A549 treated with CORT108297 at 1 μM for 4 hours (cell line): Measurements from ENCODE around the gene SLC25A21. TPM values are rescaled to one million over a fixed set of nuclear protein-coding genes. Genes with fewer than 3 reads are reported as not detected.

Source experiments
- total RNA-seq: library from RNA; stranded (reverse); fragments of 200-300 nt; extraction: Qiagen RNA extraction; gene quantifications from 5 replicates; pipeline ENCODE4 v1.2.3, GENCODE V29; 2022

Gene SLC25A21
- total RNA-seq: 0.35 to 1.3 TPM (median 0.75 TPM) in 5 replicates

GRCh38 chr14:37172024-37172869, at the start of gene SLC25A21:
Gene SLC25A21, minus strand, starts transcription at chr14:37172606.

GRCh38 chr14:37197421-37198272, 25.2 kb upstream of the SLC25A21 start, which contains the start of gene MIPOL1:
Gene MIPOL1, plus strand, starts transcription at chr14:37197937. Its CDS starts 49,952 bp downstream, at chr14:37247889.

GRCh38 chr14:36661506-36662257, 510.7 kb downstream of the SLC25A21 start, which contains the start of gene PAX9:
Gene PAX9, plus strand, starts transcription at chr14:36661860. Its CDS starts 230 bp downstream, at chr14:36662090.

Other genes with a start within 250 kb of the SLC25A21 start
- 2.6 to 3.6 TPM (median 3.0 TPM) in 5 replicates for gene MIPOL1, start 25.3 kb upstream of the SLC25A21 start, total RNA-seq